GM19463 (cell line): ENCODE results near the gene C1GALT1C1L.
"Not testable (repeated sequence)": the region's sequence is repeated elsewhere in the genome, so short reads cannot be mapped to it uniquely, and the experiment has no call there.

Experiments used
- ATAC-seq: cut with Tn5 transposase; IDR thresholded peaks from one replicate; pipeline ENCODE4 v1.9.1; 2021; ENCODE audit warnings: mild to moderate bottlenecking, moderate library complexity; ENCODE audit not compliant: unreplicated experiment

The C1GALT1C1L gene

GRCh38 chr2:43676322-43677050, at the start of gene C1GALT1C1L:
Gene C1GALT1C1L, minus strand, starts transcription at chr2:43676429. Its CDS starts 107 bp downstream, at chr2:43676322.
- no peak for ATAC-seq

DNA sequence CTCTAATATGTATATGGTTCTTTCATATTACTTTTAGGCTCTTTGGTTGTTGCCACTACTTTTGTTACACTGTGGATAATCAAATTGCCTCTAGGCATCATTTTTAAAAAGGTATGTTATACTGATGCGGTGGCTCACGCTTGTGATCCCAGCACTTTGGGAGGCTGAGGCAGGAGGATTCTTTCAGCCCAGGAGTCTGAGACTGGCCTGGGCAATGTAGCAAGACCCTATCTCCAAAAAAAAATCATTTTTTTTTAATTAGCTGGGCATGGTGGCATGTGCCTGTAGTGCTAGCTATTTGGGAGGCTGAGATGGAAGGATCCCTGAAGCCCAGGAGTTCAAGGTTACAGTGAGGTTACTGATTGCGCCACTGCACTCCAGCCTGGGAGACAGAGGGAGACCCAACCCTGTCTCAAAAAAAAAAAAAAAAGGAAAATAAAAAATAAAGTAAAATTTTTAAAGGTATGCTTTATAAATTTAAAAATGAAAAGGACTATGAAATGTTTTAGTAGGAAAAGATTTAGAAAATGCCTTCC, 49.5 kb upstream of the C1GALT1C1L start:
- no peak for ATAC-seq

DNA sequence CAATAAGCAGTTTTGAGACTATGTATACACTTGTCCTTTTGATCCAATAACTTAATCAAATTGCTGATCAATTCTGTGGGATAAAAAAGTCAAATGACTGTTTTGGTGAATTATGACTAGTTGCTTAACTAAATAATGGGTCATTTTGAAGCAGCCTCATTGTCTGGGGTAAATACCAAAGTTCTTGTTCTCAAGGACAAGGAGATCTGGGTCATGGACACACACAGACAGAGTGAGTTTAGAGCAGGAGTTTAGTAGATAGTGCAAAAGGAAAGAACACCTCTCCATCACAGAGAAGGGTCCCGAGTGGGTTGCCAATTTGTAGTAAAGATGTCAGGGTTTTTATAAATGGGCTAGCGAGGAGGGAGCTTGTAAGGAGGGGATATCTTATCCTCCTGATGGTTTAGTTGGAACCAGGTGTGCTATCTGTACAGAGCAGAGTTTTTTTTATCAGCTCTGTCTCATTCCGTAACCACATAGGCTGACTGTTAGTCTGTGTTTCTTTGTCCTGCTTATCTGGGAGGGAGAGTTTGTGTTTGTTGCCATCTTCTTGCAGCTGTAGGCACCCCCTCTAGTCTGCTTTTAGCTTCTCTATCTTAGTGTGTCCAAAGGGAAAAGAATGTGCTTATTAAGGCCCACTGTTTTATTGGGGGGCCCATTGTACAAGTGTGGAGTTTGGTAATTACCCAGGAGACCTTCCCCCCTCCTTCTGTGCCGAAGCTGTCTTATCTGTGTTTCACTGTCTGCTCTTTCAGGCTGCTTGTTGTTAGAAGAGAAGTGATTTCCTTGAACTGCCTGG, 48.7 kb upstream of the C1GALT1C1L start:
- no peak for ATAC-seq

GRCh38 chr2:43718530-43719124, 42.4 kb upstream of the C1GALT1C1L start:
- peak; percentile 66 for ATAC-seq

- ATAC-seq, result no peak
Measured at GRCh38 chr2:43717322-43717721, 41.1 kb upstream of the C1GALT1C1L start.

DNA sequence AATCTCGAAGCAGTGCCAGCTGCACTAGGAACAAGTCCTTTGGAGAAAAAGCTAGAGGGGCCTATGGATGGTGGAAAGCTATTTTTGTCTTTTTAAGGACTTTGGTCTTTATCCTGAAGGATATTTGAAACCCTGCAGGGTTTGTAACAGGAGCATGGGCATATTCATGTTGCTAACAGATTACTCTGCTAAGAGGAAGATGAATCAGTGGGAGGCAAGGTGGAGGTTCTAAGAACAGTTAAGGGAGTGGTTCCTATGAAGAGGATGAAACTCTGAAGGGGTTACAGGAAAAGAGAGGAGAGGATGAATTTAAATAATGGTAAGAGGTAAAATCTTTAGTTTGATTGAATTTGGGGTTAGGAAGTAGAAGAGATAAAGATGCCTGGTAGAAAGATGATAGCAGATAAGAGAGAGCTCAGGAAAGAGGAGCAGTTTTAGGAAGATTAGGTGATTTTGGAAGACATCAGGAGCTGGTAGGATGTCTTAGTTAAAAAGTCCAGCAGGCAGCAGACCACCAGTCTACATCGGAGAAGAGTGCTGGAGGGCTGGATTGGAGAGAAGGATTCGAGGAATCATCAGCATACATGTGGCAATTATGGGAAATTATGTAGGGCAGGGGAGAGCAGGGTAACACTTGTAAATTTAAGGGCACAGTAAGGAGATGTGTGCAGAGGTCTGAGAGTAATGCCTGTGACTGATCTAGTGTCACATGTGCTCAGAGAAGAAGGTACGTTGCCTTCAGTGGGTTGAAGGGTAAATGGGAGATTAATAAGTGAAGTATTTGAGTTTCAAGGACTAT, 39.3 kb upstream of the C1GALT1C1L start:
- no peak for ATAC-seq

DNA sequence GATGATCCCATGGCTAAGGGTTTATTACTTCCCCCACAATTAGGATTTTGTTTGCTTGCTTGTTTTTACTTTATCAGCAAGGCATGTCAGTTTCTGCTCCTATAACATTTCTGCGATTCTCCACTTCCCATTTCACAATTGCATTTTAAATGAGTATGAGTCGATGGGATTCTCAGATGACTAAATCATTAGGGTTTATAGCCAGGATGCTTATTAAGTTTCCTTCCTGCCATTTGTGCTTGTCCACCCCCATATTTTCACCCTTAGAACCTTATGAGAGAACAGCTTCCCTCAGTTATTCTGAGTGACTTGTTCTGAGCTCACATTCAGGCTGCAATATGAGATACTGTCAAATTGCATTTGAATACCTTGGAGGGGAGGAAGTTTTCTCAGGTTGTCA, 37.9 kb upstream of the C1GALT1C1L start:
- no peak for ATAC-seq

DNA sequence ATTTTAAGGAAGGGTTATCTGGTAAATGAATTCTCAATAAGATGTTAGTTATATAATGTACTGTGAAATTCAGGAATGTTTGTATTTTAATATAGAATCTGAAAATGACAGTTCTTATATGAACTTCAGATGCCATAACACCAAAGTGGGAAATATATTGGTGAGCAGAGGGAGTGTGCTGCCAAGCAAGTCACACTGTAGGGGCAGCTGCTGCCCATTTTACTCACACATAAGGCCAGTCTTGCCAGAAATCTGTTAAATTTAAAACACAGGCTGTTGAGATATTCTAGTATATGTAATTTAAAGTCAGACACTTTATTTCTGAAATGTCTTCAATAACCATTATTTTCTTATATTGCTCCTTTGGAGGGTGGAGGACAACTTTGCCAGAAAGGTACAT, 34.6 kb upstream of the C1GALT1C1L start:
- no peak for ATAC-seq

DNA sequence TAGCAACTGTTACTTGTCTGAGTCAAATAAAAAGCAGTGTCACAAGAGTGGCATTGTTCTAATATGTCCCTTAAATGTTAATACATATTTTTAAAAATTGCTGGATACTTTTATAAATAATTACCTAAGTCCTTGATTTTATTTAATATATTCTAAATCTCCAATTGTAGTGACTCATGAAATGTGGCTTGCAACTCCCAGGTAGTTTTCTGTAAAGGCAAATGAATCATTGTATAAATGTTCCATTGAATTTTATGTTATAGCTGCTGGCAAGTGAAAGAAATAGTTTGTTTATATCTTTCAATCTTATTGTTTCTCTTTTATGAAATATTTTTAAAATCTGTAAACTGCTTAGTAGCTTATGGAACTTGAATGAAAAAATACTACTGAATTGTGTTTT, 32.7 kb upstream of the C1GALT1C1L start:
- no peak for ATAC-seq

DNA sequence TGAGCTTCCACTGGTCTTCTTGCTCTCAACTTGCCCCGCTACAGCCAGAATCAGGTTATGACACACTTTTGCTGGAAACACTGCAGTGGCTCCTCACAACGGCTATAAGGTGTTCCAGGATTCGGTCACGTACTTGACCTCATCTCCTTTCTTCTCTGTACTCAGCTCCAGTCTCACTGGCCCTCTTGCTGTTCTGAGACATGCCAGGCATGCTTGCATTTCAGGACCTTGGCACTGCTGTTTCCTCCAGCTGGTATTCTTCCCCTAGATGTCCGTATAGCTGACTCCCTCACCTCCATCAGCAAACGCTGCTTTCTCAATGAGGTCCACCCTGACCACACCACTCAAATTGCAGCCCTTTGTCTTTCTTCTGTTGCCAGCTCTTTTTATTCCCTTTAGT, 31.9 kb upstream of the C1GALT1C1L start:
- ATAC-seq, result no peak

DNA sequence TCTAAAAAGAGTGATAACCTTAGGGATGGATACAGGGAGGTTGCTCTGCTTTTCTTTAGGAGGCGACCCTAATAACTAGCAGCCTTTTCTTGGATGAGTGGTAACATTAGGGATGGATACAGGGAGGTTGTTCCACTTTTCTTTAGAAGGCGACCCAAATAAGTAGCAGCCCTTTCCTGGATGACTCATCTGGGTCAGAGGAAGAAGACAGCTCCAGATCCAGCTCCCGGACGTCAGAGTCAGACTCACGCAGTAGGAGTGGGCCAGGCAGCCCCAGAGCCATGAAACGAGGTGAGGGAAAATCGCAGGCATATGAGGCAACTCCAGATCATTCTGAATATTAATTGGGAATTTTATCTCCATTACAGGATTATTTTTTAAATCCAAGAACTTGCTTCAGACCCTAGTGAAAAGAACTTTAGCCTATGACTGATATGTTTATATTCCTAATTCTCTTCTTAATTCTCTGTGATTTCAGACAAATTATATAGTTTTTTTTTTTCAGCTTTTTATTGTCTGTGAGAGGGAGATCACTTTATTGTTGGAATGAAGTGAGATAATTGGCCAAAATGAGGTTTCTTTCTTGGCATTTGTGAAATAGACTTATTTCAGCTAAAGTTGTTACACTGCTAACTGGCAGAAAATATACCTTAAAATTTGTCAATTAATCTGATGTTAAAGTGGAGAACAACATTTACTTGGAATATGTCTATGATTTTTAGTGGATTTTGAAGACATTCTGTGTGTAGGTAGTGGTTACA, 31.2 kb upstream of the C1GALT1C1L start:
- no peak for ATAC-seq

- no peak for ATAC-seq
Measured at GRCh38 chr2:43701111-43701510, 24.9 kb upstream of the C1GALT1C1L start.

DNA sequence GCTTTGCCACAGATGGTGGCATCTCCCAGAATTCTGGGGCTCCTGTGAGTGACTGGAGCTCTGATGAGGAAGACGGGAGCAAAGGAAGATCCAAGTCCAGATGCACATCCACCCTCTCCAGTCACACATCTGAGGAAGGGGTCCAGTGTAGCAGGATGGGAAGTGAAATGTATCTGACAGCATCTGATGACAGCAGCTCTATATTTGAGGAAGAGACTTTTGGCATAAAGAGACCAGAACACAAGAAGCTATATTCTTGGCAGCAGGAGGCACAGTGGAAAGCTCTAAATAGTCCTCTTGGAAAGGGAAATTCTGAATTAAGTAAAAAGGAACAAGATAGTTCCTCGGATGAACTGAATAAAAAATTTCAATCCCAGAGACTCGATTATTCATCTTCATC, 23.5 kb upstream of the C1GALT1C1L start:
- ATAC-seq, result no peak

- ATAC-seq, result not testable (repeated sequence)
Measured at GRCh38 chr2:43698140-43698539, 21.9 kb upstream of the C1GALT1C1L start.

DNA sequence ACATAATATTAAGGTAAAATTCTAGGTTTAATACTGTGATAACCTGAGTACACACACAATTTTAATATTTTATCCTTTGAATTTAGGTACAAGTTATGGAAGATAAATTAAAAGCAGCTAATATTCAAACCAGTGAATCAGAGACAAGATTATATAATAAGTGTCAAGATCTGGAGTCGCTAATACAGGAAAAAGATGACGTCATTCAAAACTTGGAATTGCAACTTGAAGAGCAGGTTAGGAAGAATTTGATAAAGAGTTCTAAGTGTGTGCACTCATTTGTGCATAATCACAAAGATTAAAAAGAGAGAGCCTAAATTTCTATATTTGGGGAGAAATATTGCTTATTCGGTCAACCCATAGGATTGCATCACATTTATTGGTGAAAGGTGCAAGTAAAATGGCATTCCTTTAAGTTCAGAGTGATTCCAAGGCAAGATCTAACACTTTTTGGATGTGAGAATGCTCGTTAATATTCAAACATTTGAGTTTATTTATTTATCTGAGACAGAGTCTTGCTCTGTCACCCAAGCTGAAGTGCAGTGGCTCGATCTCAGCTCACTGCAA, 16.3 kb upstream of the C1GALT1C1L start:
- no peak for ATAC-seq

- no peak for ATAC-seq
Measured at GRCh38 chr2:43689999-43690398, 13.8 kb upstream of the C1GALT1C1L start.

- no peak for ATAC-seq
Measured at GRCh38 chr2:43685357-43685756, 9.1 kb upstream of the C1GALT1C1L start.

GRCh38 chr2:43677783-43678182, 1.6 kb upstream of the C1GALT1C1L start:
- not testable (repeated sequence) for ATAC-seq

- no peak for ATAC-seq
Measured at GRCh38 chr2:43675646-43676321, 445 bp downstream of the C1GALT1C1L start.
